HG02759 (cell line): ENCODE data around the gene CAPG.

Experiments used
- ATAC-seq: cut with Tn5 transposase; IDR thresholded peaks from one replicate; pipeline ENCODE4 v1.9.1; 2021; ENCODE audit warnings: mild to moderate bottlenecking, moderate library complexity; ENCODE audit not compliant: unreplicated experiment

CAPG gene

DNA sequence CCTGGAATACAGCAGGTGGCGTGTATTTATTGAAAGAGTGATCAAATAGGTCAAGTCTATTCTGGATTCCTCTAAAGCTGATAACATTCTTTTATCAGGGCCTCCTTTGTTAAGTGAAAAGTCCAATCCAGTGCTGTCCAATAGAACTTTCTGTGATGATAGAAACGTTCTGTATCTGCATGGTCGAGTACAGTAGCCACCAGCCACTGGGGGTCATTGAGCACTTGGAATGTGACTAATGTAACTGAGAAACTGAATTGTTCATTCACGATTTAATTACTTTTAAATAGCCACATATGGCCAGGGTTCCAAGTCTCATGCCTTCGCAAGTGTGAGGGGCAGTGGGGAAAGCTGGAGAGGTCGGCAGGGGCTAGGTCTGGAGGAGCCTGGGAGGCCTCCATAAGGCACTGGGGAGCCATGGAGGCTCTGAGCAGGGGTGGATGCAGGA, 28.9 kb upstream of the CAPG start:
- ATAC-seq = no peak

GRCh38 chr2:85438201-85439024, 28.2 kb upstream of the CAPG start:
- no peak for ATAC-seq

DNA sequence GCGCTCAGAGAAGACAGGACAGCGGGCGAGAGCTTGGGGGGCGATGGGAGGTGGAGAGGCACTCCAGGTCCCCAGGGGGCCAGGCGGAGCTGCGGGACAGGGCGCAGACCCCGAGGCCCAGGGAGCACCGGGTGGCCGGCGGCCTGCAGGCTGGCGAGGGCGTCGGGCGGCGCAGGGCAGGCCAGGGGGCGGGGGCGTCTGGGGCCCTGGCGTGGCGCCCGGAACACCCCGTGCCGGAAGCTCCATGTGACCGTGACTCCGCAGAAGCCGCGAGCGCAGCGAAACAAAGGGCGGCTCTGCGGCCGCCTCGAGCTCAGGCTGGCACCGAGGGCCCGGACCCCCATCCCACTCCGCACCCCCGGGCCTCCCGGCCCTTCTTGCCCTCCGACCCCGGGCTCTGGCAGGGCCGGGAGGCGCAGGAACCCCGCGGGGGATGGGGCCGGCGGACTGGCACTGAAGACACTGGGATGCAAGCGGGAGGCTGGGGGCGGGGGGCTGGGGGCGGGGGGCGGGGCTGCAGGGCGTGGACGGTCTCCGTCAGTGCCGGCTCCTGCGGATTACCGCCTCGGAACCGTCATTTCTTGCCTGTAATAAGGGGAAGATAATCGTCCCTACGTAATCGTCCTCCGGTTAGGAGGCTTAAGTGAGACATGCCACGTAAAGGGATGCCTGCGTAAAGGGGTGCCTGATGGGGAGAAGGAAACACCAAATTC, 27.5 kb upstream of the CAPG start:
- peak; percentile 93 for ATAC-seq

- no peak for ATAC-seq
Observed at GRCh38 chr2:85436836-85437487, 26.8 kb upstream of the CAPG start.

DNA sequence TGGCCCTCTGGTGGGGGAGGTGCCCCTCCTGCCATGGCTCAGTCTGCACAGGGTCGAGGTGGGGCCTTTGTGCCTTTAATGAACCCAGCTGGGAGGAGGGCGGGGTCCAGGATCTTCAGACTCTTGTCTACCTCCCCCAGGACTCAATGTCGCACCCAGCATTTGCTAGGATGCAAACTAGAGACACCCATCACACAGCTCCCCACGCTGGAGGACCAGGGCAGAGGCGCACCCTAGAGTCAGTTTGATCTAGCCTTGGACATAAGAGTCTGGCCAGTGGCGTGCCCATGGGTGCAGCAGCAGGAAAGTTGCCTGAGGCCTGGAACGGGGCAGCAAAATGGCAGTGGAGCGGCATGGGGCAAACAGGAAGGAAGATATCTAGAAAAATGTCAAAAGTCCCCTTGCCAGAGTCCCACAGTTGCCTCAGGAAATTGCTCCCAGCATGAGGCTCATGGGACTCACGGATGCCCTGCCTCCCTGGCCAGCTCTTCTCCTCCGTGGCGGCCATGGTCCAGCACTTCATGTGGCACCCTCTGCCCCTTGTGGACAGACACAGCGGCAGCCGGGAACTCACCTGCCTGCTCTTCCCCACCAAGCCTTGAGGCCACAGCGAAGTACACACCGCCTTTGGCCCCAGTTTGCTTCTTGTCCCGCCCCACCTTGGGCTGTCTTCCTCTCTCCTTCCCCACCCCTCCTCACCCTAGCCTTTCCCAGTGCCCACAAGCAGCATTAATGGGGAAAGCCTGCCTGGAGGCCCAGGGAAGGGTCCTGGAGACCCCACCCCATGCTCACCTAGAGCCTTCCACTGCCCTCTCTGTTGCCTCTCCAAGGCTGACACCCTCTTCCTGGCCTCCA, 26.0 kb upstream of the CAPG start:
- no peak for ATAC-seq

DNA sequence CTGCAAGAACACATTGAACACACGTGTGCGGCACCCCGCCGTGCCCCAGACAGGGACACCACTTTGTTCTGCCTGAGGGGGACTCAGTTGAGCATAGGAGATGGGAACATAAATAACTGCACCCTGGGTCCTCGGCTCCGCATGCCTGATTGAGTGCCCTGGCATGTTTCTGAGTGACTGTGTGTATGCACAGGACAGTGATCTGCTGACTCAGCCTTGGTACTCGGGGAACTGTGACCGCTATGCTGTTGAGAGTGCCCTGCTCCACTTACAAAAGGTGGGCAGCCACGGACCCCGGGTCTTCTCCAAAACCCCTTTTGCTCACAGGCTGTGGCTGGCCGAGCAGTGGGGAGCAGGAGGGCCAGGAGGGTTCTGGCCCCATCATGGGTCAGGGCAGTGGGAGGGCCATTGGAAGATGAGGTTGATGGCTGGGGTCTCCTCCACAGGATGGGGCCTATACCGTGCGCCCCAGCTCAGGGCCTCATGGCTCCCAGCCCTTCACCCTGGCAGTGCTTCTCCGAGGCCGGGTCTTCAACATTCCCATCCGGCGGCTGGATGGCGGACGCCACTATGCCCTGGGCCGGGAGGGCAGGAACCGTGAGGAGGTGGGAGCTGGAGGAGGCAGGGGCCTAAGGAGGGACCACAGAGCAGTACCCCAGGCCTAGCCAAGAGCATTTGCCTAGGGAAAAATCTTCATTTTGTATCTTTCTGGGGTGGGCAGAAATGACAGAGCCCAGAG, 25.2 kb upstream of the CAPG start:
- ATAC-seq = no peak

- ATAC-seq = no peak
Observed at GRCh38 chr2:85434696-85435095, 24.5 kb upstream of the CAPG start.

- no peak for ATAC-seq
Observed at GRCh38 chr2:85433511-85434089, 23.4 kb upstream of the CAPG start.

DNA sequence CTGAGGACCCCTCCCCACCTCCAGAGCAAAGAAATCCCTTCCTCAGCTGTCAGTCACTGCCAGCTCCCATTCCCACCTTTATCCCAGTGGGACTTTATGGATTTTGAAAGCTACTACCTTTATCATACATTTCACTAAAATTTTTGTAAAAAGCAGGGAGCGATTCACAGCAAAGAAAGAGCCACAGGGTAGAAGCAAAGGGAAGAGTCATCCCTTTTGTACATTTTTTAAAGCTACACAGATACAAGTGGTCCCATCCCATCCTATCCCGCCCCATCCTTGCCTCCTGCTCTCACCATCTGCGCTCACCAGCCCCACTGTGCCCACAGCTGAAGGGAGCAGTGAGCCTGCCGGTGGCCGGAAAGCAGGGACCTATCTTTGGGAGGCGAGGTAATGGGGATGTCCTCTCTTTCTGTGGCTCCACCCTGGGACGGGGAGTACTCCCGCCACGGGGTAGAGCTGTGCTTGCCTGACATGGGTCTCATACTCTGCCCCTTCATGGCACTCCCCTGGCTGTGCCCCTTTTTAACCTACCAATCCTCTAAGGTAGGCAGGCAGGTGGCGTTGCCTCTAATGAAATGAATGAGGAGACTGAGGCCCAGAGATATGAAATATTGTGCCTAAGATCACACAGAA, 21.5 kb upstream of the CAPG start:
- no peak for ATAC-seq

GRCh38 chr2:85430752-85431569, 20.8 kb upstream of the CAPG start:
- no peak for ATAC-seq

DNA sequence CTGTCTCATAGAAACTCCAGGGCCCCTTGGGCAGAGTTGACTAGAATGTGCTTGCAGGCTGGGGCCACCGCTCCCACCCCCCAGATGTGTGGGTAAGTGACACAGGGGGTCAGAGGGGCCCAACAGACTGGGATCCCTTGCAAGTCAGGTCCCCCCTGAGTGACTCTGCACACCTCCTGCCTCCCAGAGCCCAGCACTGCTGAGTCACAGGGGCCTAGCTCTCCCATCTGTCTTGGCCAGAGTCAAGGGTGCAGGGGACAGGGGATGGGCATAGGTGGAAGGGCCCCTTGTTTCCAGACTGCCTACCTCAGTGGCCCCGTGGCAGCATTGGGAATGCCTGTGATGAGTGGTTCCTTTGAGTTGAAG, 19.7 kb upstream of the CAPG start:
- ATAC-seq = no peak

- ATAC-seq = no peak
Observed at GRCh38 chr2:85429213-85429923, 19.2 kb upstream of the CAPG start.

DNA sequence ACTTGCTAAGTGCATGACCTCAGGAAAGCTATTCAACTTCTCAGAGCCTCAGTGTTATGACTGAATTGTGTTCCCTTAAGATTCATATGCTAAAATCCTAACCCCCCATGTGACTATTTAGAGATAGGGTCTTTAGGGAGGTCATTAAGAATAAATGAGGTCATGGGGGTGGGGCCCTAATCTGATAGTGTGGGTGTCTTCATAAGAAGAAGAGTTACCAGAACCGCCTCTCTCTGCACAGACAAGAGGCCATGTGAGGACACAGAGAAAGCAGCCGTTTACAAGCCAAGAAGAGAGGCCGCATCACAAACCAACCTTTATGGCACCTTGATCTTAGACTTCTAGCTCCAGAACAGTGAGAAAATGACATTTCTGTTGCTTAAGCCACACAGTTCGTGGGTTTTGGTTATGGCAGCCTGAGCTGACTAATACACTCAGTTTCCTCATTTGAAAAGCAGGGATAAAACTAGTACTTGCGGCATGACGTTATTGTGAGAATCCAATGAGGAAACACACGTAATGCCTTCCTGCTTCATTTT, 18.2 kb upstream of the CAPG start:
- ATAC-seq = no peak

- ATAC-seq = no peak
Observed at GRCh38 chr2:85427300-85427835, 17.2 kb upstream of the CAPG start.

- ATAC-seq = no peak
Observed at GRCh38 chr2:85425588-85425987, 15.4 kb upstream of the CAPG start.

DNA sequence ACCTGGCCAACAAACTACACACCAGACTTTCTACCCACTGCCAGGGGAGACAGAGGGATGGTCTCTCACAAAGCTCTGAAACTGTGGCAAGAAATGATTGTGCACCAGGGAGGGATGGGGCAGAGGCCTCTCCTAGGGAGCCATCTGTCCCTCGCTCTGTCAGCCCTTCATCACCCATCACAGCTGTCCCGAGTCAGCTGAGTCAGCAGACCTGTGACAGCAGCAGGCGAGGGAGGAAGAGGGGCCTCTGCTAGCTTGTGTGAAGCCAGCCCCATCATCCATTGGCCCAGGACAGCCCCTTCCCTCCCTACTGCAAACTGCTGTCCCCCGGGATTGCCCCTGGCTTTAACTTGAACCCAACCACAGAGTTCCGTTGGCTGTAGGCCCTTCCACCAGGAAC, 13.4 kb upstream of the CAPG start:
- no peak for ATAC-seq

GRCh38 chr2:85422072-85422457, 11.9 kb upstream of the CAPG start:
- no peak for ATAC-seq
